ENCODE measurements around the gene NME8. TPM values are rescaled to one million over a fixed set of nuclear protein-coding genes. Genes with fewer than 3 reads are reported as not detected.

Gene NME8
- total RNA-seq, 1 experiment from 2014 or later, result not detected

DNA sequence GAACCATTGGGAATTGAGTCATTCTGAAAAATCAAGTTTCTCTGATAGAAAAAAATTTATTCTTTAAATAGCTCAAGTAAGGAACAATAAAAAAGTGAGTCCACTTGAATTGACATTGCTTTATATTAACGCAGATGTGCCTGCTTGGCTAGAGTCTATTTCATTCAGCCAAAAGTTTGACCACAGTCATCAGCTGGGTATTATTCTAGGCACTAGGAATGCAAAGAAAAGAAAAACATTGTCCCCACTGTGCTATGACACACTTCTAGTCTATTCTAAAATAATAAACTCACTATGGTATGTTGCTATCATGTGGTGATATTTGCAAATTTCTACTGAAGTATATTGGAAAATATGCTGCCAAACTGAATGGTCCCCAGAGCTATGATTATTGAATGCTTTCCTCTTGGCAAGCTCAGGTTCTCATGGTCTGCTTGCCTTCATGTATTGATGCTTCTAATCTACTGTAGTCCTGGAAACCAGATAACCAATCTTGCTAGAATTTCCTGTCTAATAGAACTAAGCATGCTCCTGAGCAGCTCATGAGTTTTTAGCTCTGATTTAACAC, 59.9 kb downstream of the NME8 start:
- DNase-seq (ENCODE audit: low read depth, low spot score), result no peak
- no peaks in the 10 kb centered on the region for H3K4me1 ChIP-seq (ENCODE audit: control insufficient read depth in 1 of 2, insufficient read depth in 2 of 2, low read length in 2 of 2)
- ChIA-PET RAD21 (ENCODE audit: low non-redundant PET in 1 of 2, low total read pairs in 2 of 2, uncharacterized antibody in 2 of 2, unreplicated experiment in 2 of 2) (no interaction called here), CTCF (interaction anchor here (0.7 to 1.5 kb wide), 3 partner anchors 9 to 466 kb away, joined by 3 to 10 read pairs (median 3); partner anchors contain the start of gene SFRP4), POLR2A (no interaction called here)
- no peak overlapping the region for H2AFZ ChIP-seq (ENCODE audit: low read depth, low read length, poor library complexity, severe bottlenecking)
- no peak for ATAC-seq
- H3K4me3 ChIP-seq (replicated peaks in 1 of 2; ENCODE audit: low read depth in 1 of 2, low read length in 2 of 2), result no peak overlapping the region
- H3K27ac ChIP-seq (ENCODE audit: low read depth, low read length), result no peak overlapping the region
- peaks cover 5% of the 10 kb centered on the region; the same call in 1 of the 2 replicates for H3K27me3 ChIP-seq (ENCODE audit: insufficient read depth, low read length)
- TF ChIP-seq, protein P1, sequence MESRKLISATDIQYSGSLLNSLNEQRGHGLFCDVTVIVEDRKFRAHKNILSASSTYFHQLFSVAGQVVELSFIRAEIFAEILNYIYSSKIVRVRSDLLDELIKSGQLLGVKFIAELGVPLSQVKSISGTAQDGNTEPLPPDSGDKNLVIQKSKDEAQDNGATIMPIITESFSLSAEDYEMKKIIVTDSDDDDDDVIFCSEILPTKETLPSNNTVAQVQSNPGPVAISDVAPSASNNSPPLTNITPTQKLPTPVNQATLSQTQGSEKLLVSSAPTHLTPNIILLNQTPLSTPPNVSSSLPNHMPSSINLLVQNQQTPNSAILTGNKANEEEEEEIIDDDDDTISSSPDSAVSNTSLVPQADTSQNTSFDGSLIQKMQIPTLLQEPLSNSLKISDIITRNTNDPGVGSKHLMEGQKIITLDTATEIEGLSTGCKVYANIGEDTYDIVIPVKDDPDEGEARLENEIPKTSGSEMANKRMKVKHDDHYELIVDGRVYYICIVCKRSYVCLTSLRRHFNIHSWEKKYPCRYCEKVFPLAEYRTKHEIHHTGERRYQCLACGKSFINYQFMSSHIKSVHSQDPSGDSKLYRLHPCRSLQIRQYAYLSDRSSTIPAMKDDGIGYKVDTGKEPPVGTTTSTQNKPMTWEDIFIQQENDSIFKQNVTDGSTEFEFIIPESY (IDR thresholded peaks at IDR 0.05; ENCODE audit: extremely low read depth, insufficient replicate concordance, low read length), result no peak
- TF ChIP-seq POLR2A (IDR thresholded peaks at IDR 0.05; ENCODE audit: borderline replicate concordance, extremely low read depth, insufficient read depth, insufficient read length), result no peak
- TF ChIP-seq CEBPB (IDR thresholded peaks at IDR 0.05; ENCODE audit: low read depth), result no peak
- intact Hi-C loops (cut with micrococcal nuclease), result no loop called here
- no peaks in the 10 kb centered on the region for H4K20me1 ChIP-seq (ENCODE audit: insufficient read depth)
- H3K9ac ChIP-seq (ENCODE audit: low read length), result no peak overlapping the region
- no peak overlapping the region for H3K4me2 ChIP-seq (ENCODE audit: low read length)
- H3K36me3 ChIP-seq (ENCODE audit: control insufficient read depth in 1 of 2, insufficient read depth in 2 of 2, low read length in 2 of 2), result no peaks in the 10 kb centered on the region
- BruUV-seq (replicated peaks), result no TSS peak
- H3K9me3 ChIP-seq (ENCODE audit: control insufficient read depth in 1 of 2, insufficient read depth in 1 of 2, low read depth in 1 of 2, low read length in 2 of 2), result no peaks in the 10 kb centered on the region
- H3K79me2 ChIP-seq (ENCODE audit: insufficient read depth, low read length), result no peaks in the 10 kb centered on the region
- H3K9me2 ChIP-seq (ENCODE audit: insufficient read depth), result no peaks in the 10 kb centered on the region

DNA sequence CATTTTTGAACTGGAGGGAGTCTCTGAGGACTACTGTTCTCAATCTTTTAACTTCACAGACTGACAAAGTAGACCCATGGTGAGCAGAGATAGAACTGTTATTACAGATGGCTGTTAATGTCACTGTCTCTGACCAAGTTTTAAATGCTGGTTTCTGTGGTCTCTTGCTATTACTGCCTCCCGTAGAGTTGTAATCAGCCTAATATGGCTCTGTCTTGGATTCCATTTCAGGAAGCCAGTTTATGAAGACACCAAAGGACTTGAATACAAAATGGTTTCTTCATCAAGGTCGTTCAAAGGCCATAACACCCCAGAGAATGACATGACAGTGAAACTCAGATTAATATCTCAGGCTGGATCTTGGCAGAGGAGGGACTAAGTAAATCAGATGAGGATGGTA, 64.4 kb downstream of the NME8 start:
- TF ChIP-seq ZFX (IDR thresholded peaks at IDR 0.05) (no peak), RAD21 (IDR thresholded peaks at IDR 0.05; ENCODE audit: low read depth) (no peak)
- no peak for ATAC-seq
- Histone ChIP-seq H4K20me1 (ENCODE audit: insufficient read depth) (no peaks in the 10 kb centered on the region), H3K4me1 (ENCODE audit: control insufficient read depth in 1 of 2, insufficient read depth in 2 of 2, low read length in 2 of 2) (peaks cover 3 to 5% of the 10 kb centered on the region in 2 experiments; a peak in 2 of 4 replicates), H3K4me2 (ENCODE audit: low read length) (no peak overlapping the region), H3K9me3 (ENCODE audit: control insufficient read depth in 1 of 2, insufficient read depth in 1 of 2, low read depth in 1 of 2, low read length in 2 of 2) (no peaks in the 10 kb centered on the region), H3K9ac (ENCODE audit: low read length) (no peak overlapping the region), H3K27me3 (ENCODE audit: insufficient read depth, low read length) (peaks cover 5% of the 10 kb centered on the region; the same call in 1 of the 2 replicates), H3K27ac (ENCODE audit: low read depth, low read length) (no peak overlapping the region), H3K79me2 (ENCODE audit: insufficient read depth, low read length) (no peaks in the 10 kb centered on the region), H3K4me3 (replicated peaks in 1 of 2; ENCODE audit: low read depth in 1 of 2, low read length in 2 of 2) (no peak overlapping the region), H3K36me3 (ENCODE audit: control insufficient read depth in 1 of 2, insufficient read depth in 2 of 2, low read length in 2 of 2) (no peaks in the 10 kb centered on the region), H3K9me2 (ENCODE audit: insufficient read depth) (no peaks in the 10 kb centered on the region), H2AFZ (ENCODE audit: low read depth, low read length, poor library complexity, severe bottlenecking) (no peak overlapping the region)
- ChIA-PET POLR2A (no interaction called here), CTCF (no interaction called here), RAD21 (ENCODE audit: low non-redundant PET in 1 of 2, low total read pairs in 2 of 2, uncharacterized antibody in 2 of 2, unreplicated experiment in 2 of 2) (no interaction called here)
- BruUV-seq (replicated peaks), result no TSS peak
- no peak for DNase-seq (ENCODE audit: low read depth, low spot score)
- intact Hi-C loops (cut with micrococcal nuclease), result no loop called here
